HG03575 (cell line): ENCODE data around the gene PROSER3.

Experiments used
- ATAC-seq: cut with Tn5 transposase; IDR thresholded peaks from one replicate; pipeline ENCODE4 v1.9.1; 2021; ENCODE audit not compliant: unreplicated experiment, insufficient number of reproducible peaks, low FRiP score; ENCODE audit errors: extremely low read depth

PROSER3 gene

GRCh38 chr19:35750167-35750566 lies 7.8 kb upstream of the PROSER3 start:
- no peak for ATAC-seq

GRCh38 chr19:35751839-35752745 lies 5.9 kb upstream of the PROSER3 start:
- ATAC-seq = no peak

GRCh38 chr19:35752746-35753350 lies 5.1 kb upstream of the PROSER3 start:
- no peak for ATAC-seq

DNA sequence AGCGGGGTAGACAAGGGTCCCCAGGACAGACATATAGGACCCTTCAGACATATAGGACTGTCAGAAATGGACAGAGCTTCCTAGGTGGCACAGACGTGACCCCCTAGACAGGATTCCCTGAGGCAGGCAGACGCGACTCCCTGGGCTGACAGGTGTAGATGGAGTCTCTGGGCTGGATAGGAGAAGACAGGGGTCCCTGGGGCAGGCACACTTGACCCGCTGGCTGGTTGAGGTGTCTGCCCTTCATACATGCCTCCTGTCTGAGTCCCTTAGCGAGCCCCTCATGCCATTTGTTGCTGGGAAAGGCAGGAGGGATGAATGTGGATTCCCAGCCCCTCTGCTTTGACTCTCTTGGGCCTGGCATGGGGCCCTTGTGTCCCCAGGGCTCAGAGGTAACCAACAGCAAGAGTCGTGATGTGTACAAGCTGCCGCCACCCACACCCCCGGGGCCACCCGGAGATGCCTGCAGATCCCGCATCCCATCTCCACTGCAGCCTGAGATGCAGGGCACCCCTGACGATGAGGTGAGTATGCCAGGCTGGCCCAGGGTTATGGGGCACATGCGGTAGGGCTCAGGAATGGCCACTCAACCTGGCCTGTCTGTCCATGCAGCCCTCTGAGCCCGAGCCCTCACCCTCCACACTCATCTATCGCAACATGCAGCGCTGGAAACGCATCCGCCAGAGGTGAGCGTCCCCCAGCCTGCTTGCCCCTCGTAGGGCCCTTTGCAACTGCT lies 4.2 kb upstream of the PROSER3 start:
- no peak for ATAC-seq

DNA sequence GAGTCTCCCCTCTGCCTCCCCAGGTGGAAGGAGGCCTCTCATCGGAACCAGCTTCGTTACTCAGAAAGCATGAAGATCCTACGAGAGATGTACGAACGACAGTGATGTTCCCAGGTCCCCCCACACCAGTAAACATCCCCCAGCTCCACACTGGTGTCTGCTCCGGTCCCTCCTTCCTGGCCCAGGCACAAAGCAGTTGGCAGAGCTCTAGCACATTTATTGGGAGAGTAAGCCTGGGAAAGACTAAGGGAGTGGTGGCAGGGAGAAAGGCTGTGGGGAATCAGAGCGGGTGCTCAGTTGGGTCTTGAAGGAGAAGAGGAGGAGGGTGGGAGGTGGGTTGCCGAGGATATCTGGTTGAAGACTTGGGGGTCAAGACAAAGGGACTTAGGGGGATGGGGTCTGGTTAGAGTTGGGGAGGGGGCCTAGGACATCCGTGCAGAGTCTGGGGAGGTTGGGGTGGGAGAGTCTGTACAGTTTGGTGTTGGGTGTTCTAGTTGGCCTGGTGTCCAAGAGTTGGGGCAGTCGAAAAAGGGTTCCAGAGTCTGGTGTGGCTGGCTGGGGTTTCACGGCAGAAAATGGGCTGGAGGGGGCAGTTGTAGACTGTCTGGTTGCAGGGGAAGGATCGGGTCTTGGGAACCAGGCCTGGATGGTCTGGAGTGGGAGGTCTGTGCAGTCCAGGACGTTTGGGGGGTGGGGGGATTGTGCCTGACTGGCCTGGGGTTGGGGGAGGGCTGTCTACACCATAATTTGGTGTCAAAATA lies 3.4 kb upstream of the PROSER3 start:
- ATAC-seq = no peak

GRCh38 chr19:35755131-35755549 lies 2.8 kb upstream of the PROSER3 start:
- no peak for ATAC-seq

DNA sequence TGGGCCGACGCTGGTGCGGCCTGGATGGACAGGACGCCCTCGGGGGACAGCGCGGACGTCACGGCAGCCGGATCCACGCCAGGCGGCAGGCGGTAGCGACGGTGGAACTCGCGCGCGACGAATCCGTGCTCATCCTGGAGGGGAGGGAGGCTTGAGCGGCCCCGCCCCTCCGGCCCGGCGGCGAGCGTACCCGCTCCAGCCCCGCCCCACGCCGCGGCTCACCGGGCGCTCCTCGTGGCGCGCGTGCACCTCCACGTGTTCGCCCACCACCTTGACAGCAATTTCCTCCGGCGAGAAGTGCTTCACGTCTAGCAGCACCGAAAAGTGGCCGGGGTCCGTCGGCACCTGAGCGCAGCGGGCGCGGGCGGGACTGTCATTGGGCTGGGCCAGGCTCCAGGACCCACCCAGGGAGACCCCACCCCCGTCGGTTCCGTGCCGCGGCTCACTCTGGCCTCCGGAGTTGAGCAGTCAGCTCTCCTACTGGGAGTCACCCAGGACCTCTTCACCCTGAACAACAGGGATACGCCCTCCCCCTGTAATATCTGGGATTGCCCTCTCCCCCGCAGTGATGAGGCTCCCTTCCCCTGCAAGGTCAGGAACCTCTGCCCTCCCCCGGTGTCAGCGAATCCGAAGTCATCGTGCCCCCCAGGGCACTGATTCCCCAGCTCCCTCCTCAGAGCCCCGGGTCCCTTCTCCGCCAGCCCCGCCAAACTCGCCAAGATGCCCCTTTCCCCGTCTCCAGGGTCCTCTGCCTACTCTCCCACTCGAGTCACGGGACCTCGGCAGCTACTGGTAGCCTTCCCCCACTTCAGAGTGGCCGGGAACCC lies 2.2 kb upstream of the PROSER3 start:
- ATAC-seq = no peak

DNA sequence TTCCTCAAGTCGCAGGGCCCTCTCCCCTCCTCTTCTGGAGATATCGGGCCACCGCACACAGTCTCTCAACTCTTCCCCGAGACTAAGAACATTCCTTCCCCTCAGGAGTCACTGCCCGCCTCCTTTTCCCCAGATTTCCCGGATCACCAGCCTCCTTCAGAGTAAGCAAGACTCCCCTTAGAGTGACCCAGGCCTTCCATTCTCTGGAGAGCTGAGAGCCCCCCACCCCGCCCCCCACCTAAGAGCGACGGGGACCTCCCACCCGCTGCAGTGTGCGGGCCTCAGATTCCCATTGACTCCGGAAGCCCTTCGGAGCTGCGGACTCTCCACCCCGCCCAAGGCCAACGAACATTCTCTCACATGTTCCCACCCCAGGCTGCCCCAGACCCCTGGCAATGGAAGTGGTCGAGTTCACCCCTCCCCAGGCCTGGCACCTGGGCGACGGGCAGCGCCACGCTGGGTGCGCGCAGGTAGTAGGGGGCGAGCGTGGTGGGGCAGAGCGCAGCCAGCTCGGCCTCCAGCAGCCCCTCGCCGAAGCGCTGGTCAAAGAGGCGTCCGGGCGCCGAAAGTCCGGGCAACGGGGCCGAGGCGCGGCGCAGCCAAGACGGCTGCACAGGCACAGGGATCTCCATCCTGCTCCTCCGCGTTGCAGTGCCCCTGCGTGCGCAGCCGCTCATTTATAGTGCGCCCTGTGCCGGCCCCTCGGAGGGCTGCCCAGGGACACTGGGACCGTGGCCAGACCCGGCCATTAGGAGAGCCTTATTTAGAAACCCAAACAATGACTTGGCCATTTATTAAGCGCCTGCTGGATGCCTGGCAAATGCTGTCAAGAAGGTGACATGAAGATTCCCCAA lies 1.4 kb upstream of the PROSER3 start, which contains the start of gene HSPB6:
Gene HSPB6, minus strand, starts transcription at position 653 of the 854 bp plus-strand sequence. Its CDS starts 21 bp downstream, at position 632.
- ATAC-seq = no peak

DNA sequence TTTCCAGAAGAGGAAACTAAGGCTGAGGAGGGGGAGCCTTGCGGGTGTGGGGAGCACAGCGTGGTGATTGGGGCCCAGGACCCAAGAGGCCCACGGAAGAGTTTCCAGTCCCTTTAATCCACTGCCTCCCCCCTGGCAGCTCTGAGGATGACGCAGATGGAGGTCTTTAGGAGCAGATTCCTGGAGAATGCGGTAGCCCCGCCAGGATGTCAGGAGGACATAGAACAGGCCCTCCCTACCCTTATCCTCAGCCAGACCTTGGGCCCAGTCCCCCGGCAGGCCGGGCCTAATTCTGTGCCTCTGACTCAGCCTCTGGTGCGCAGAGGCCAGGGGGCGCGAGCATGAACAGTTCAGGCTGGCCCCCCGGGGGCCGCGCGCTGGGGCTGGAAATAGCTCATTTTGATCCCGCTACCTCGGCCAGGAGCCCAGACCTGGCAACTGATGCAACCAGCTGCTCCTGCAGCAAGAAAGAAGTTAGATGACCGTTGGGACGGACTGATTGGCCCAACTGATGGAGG lies 686 bp upstream of the PROSER3 start:
- ATAC-seq = no peak

DNA sequence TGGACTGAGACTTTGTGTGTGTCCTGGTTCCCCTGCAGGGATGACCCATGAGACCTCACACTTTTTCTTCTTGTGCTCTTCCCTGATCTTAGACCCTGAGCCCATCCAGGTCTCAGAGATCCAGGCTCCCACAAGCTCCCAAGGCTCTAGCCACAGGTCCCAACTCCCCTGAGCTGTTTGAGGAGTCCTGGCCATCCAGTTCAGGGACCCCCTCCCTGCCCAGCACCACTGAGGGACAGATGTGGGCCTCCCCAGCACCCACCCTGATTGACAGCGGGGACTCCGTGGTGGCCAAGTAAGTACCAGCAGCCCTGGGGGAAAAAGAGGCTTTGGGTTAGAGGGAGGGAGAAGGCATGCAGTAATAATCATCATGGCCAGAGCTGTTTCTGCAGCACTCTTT lies 1.7 kb downstream of the PROSER3 start:
- no peak for ATAC-seq

DNA sequence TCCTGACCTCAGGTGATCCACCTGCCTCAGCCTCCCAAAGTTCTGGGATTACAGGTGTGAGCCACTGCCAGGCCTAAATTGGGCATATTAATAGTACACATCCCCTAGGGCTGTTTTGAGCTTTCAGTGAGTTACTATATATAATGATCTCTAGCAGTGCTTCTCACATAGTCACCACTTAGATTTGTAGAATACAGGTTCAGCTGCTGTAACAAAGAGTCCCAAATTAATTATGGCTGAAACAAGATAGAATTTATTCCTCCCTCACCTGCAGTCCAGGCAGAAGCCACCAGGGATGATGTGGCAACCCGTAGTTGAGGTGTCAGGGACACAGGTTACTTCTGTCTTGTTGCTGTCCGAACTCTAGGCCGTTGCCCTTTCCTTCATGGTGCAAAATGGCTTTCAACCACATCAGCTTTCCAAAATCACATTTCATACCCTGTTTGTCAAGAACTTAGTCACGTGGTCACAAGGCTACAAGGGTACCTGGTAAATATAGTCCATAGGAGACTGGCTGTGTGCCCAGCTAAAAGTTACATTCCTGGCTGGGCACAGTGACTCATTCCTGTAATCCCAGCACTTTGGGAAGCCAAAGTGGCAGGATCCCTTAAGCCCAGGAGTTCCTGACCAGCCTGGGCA lies 2.9 kb downstream of the PROSER3 start:
- ATAC-seq = no peak

DNA sequence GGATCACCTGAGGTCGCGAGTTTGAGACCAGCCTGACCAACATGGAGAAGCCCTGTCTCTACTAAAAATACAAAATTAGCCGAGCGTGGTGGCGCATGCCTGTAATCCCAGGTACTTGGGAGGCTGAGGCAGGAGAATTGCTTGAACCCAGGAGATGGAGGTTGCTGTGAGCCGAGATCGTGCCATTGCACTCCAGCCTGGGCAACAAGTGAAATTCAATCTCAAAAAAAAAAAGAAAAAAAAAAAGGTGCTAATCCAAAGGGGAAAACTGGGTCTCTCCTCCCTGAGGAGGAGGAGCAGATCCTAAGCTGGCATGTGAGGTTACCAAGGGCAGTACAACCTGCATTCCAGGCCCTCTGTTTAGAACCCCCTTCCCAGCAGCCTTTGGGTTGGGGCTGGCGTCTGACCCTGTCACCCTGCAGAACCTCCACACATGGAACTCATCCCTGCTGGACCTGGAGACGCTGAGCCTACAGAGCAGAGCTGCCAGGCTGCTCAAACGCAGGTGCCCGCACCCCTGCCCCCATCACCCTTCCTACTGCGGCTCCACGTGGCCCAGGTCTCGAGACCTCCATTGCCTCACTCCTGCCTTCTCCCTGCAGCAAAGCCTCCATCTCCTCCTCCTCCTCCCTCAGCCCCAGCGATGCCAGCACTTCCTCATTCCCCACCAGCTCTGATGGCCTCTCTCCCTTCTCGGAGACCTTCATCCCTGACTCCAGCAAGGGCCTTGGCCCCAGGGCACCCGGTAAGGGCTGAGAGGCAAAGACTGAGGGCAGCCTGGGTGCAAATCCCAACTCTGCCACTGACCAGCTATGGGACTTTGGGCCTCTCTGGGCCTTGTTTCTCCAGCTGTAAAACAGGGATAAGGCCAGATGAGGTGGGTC lies 6.7 kb downstream of the PROSER3 start:
- ATAC-seq = no peak

- no peak for ATAC-seq
These were observed 8.7 kb downstream of the PROSER3 start for GRCh38 chr19:35766571-35767104.

GRCh38 chr19:35767288-35768081 lies 9.5 kb downstream of the PROSER3 start:
- ATAC-seq = no peak

DNA sequence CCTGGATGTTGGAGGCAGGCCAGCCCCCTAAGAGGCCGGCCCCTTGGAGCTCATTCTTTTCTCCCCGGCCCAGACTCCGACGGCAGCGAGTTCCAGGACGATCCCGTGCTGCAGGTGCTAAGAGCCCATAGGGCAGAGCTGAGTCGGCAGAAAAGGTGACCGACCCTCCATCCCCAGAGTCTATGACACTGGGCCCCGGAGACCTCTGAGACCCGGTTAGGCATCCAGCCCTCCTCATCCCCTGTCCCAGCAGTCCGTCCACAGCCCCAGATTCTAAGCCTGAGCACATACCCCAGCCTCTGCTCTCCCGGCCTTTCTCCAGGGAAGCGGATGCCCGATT lies 10.1 kb downstream of the PROSER3 start:
- no peak for ATAC-seq
